BE2C (cell line): ENCODE results near the gene COQ5. TPM values are rescaled to one million over a fixed set of nuclear protein-coding genes. Genes with fewer than 3 reads are reported as not detected.

Source experiments
- DNase-seq: peaks from one replicate; pipeline ENCODE4 v3.0.0-alpha.2; 2020
- H3K27me3 ChIP-seq: fragments of 250-450 bp; sonication (Bioruptor Pico); 2 replicates; pipeline ENCODE4 v1.5.1; 2020; ENCODE audit warnings: mild to moderate bottlenecking
- H3K36me3 ChIP-seq: fragments of 250-450 bp; sonication (Bioruptor Pico); 2 replicates; pipeline ENCODE4 v1.5.1; 2020; ENCODE audit warnings: mild to moderate bottlenecking
- H3K4me1 ChIP-seq: fragments of 250-450 bp; sonication (Bioruptor Pico); 2 replicates; pipeline ENCODE4 v1.5.1; 2020
- H3K4me3 ChIP-seq: 2 replicates; pipeline ENCODE4 v1.5.1; 2011; ENCODE audit warnings: low read depth, low read length
- H3K9me3 ChIP-seq: fragments of 250-450 bp; sonication (Bioruptor Pico); 2 replicates; pipeline ENCODE4 v1.5.1; 2020
- polyA plus RNA-seq: library from polyadenylated mRNA; unstranded; fragments of >200 nt; gene quantifications from one replicate; pipeline ENCODE4 v1.2.1, GENCODE V29; 2012; ENCODE audit warnings: low read depth, missing spikeins; ENCODE audit not compliant: insufficient read length, insufficient read depth
- TF ChIP-seq, protein P1 (sequence below): IDR thresholded peaks from 2 replicates; pipeline ENCODE4 v1.5.1; 2012; ENCODE audit warnings: mild to moderate bottlenecking, low read depth, low read length

Gene COQ5, protein sequence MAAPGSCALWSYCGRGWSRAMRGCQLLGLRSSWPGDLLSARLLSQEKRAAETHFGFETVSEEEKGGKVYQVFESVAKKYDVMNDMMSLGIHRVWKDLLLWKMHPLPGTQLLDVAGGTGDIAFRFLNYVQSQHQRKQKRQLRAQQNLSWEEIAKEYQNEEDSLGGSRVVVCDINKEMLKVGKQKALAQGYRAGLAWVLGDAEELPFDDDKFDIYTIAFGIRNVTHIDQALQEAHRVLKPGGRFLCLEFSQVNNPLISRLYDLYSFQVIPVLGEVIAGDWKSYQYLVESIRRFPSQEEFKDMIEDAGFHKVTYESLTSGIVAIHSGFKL
- polyA plus RNA-seq, result 57.3 TPM

DNA sequence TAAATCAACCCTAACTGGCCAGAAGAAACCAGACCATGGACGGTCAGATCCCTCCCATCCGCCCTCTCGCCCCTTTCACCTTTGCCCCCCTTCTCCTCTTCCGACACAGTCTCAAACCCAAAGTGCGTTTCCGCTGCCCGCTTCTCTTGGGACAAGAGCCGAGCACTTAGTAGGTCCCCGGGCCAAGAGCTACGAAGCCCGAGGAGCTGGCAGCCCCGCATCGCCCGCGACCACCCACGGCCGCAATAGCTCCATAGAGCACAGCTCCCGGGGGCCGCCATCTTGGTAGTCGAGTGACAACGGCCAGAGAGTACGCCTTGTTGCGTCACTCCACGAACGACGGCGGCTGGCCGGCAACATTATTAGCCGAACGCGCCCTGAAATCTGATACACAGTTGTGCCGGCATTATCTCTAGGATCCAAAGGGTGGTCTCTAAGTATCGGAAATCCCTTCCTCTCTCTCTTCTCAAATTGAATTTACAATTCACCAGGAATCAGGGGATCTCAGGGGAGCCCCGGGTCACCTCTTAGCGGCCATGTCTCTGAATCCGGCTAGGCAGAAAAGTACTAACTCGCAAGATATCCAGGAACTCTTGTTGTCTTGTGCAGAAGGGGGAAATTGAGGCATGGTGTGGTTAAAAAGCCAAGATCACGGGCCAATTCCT lies at the start of gene COQ5:
TSS of gene COQ5 (minus strand) at position 298 of the 665 bp plus-strand sequence. CDS start at position 281, 17 bp downstream.
- H3K9me3 ChIP-seq, result no peaks in the 10 kb centered on the region
- H3K36me3 ChIP-seq, result no peaks in the 10 kb centered on the region
- TF ChIP-seq, protein P1, sequence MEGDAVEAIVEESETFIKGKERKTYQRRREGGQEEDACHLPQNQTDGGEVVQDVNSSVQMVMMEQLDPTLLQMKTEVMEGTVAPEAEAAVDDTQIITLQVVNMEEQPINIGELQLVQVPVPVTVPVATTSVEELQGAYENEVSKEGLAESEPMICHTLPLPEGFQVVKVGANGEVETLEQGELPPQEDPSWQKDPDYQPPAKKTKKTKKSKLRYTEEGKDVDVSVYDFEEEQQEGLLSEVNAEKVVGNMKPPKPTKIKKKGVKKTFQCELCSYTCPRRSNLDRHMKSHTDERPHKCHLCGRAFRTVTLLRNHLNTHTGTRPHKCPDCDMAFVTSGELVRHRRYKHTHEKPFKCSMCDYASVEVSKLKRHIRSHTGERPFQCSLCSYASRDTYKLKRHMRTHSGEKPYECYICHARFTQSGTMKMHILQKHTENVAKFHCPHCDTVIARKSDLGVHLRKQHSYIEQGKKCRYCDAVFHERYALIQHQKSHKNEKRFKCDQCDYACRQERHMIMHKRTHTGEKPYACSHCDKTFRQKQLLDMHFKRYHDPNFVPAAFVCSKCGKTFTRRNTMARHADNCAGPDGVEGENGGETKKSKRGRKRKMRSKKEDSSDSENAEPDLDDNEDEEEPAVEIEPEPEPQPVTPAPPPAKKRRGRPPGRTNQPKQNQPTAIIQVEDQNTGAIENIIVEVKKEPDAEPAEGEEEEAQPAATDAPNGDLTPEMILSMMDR, result no peak
- H3K4me1 ChIP-seq, result peaks cover 4% of the 10 kb centered on the region; the same call in 1 of the 2 replicates
- peak; percentile 88 for DNase-seq
- H3K4me3 ChIP-seq, result peak within 1 kb of the TSS; percentile 85
- no peaks in the 10 kb centered on the region for H3K27me3 ChIP-seq

DNA sequence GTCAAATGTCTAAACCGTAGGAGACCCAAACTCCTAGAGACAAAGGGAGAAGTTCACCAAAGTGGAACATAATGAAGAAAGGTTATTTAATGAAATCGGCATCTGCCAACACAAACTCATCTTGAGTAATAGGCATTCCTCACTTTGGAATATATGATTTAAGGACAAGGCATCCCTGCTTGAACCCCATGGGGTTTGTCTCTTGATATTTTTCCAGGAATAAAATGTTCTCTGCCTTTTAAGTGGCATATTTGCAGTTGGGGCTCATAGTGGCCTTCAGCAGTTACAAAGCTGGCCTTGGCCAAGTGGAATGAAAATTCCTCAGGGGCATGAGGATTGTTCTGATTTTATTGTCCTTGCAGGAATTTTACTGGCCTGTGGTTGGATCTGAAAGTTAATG lies 45.1 kb upstream of the COQ5 start:
- Histone ChIP-seq H3K4me3 (no peak overlapping the region), H3K27me3 (no peaks in the 10 kb centered on the region), H3K4me1 (no peaks in the 10 kb centered on the region), H3K9me3 (no peaks in the 10 kb centered on the region), H3K36me3 (peaks cover 79% of the 10 kb centered on the region)
- TF ChIP-seq, protein P1, result no peak
- no peak for DNase-seq

DNA sequence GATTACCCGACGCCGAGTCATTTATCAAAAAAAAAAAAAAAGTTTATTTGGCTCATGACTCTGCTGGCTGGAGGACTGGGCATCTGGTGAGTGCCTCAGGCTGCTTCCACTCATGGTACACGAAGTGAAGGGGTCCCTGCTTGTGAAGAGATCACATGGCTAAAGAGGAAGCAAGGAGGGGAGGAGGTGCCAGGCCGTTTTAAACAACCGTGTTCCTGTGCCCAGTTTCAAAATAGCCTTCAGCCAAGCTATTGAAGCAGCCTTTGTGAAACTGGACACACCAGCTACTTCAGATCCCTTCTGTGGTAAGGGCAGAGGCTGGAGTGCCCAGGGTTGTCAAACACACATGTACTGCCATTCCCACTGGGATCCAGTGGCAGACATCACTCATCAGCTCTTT lies 44.6 kb upstream of the COQ5 start:
- Histone ChIP-seq H3K4me1 (no peaks in the 10 kb centered on the region), H3K4me3 (no peak overlapping the region), H3K27me3 (no peaks in the 10 kb centered on the region), H3K9me3 (no peaks in the 10 kb centered on the region), H3K36me3 (peaks cover 82% of the 10 kb centered on the region)
- no peak for DNase-seq
- TF ChIP-seq, protein P1, result no peak

DNA sequence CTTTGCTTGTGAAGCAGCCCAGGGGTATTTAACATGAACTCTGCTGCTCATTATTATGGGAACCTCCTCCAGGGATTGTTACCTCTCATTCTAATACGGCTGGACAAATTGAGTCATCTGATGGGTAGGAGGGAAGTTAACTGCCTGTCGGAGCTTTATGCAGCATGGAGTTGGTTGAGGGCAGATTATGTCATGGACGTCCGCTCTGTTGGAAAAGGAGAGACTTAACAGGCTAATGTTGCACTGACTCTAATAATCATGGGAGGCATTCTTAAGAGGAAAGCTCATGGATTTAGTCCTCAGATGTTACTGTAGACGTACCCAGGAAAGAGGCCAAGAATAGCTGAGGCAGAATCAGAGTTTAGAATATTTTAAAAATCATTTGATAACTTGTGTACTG lies 42.3 kb upstream of the COQ5 start:
- TF ChIP-seq, protein P1, result no peak
- H3K4me3 ChIP-seq, result no peak overlapping the region
- DNase-seq, result no peak
- H3K27me3 ChIP-seq, result no peaks in the 10 kb centered on the region
- peaks cover 86% of the 10 kb centered on the region for H3K36me3 ChIP-seq
- H3K4me1 ChIP-seq, result no peaks in the 10 kb centered on the region
- no peaks in the 10 kb centered on the region for H3K9me3 ChIP-seq

DNA sequence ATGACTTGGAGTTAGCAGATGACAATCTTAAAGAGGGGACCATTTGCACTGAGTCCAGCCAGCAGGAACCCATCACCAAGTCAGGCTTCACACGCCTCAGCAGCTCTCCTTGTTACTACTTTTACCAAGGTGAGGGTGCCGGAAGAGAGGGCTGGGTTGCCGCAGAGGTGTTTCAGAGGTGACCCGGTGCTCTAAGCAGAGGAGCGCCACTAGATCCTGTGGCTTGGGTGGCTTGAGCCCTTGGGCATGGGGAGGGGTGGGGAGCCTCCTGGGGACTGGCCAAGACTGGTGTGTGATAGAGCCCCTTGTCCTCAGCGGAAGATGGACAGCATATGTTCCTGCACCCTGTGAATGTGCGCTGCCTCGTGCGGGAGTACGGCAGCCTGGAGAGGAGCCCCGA lies 34.5 kb upstream of the COQ5 start:
- Histone ChIP-seq H3K9me3 (no peaks in the 10 kb centered on the region), H3K4me1 (no peaks in the 10 kb centered on the region), H3K27me3 (no peaks in the 10 kb centered on the region), H3K36me3 (peaks cover 77% of the 10 kb centered on the region), H3K4me3 (no peak overlapping the region)
- DNase-seq, result no peak
- TF ChIP-seq, protein P1, result no peak

DNA sequence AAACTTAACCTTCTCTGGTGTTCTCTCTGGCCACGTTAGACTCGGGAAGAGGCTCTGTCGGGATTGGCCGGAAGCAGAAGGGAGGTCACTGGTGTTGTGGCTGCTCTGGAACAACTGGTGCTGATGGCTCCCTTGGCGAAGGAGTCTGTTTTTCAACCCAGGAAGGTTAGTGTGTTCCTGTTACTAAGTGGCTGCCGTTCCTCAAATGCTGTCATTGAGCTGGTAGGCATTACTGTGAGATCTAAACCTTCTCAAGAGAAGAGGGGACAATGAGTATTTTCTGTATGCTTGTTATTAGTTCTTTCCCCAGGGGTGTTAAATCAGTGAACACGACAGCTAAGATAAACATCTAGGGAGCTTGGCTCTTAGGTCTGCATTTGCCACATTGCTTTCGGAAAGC lies 33.9 kb upstream of the COQ5 start:
- H3K4me3 ChIP-seq, result no peak overlapping the region
- H3K36me3 ChIP-seq, result peaks cover 73% of the 10 kb centered on the region
- TF ChIP-seq, protein P1, result no peak
- H3K4me1 ChIP-seq, result no peaks in the 10 kb centered on the region
- H3K27me3 ChIP-seq, result no peaks in the 10 kb centered on the region
- no peaks in the 10 kb centered on the region for H3K9me3 ChIP-seq
- DNase-seq, result no peak
